GM19025 (cell line): ENCODE data around the gene AQP2.

Experiments
- ATAC-seq: cut with Tn5 transposase; IDR thresholded peaks from one replicate; pipeline ENCODE4 v1.9.1; 2021; ENCODE audit warnings: mild to moderate bottlenecking, low read depth, moderate library complexity; ENCODE audit not compliant: unreplicated experiment

The AQP2 gene

GRCh38 chr12:49939707-49940106 is 10.8 kb upstream of the AQP2 start:
- ATAC-seq, result no peak

GRCh38 chr12:49941556-49942511 is 8.7 kb upstream of the AQP2 start:
- no peak for ATAC-seq

GRCh38 chr12:49942512-49942893 is 8.0 kb upstream of the AQP2 start:
- ATAC-seq, result no peak

- no peak for ATAC-seq
Observed at GRCh38 chr12:49942921-49943624, 7.5 kb upstream of the AQP2 start.

- no peak for ATAC-seq
Observed at GRCh38 chr12:49943625-49943960, 6.9 kb upstream of the AQP2 start.

GRCh38 chr12:49944046-49944445 is 6.5 kb upstream of the AQP2 start:
- ATAC-seq, result no peak

- no peak for ATAC-seq
Observed at GRCh38 chr12:49944718-49945117, 5.8 kb upstream of the AQP2 start.

- no peak for ATAC-seq
Observed at GRCh38 chr12:49945394-49946080, 5.0 kb upstream of the AQP2 start.

- no peak for ATAC-seq
Observed at GRCh38 chr12:49946086-49946485, 4.5 kb upstream of the AQP2 start.

GRCh38 chr12:49946497-49946896 is 4.0 kb upstream of the AQP2 start:
- ATAC-seq, result no peak

GRCh38 chr12:49947593-49948226 is 2.8 kb upstream of the AQP2 start:
- ATAC-seq, result no peak

GRCh38 chr12:49948866-49949845 is 1.4 kb upstream of the AQP2 start:
- ATAC-seq, result no peak

- no peak for ATAC-seq
Observed at GRCh38 chr12:49949866-49950265, 671 bp upstream of the AQP2 start.

- no peak for ATAC-seq
Observed at GRCh38 chr12:49951411-49952240, 1.1 kb downstream of the AQP2 start.

GRCh38 chr12:49952391-49953055 is 2.0 kb downstream of the AQP2 start:
- ATAC-seq, result no peak

GRCh38 chr12:49953151-49953550 is 2.6 kb downstream of the AQP2 start:
- ATAC-seq, result no peak

- no peak for ATAC-seq
Observed at GRCh38 chr12:49953961-49954846, 3.7 kb downstream of the AQP2 start.
